Occipital lobe (tissue), 2 donors: Measurements from ENCODE around the gene PRKCA. TPM values are rescaled to one million over a fixed set of nuclear protein-coding genes. Genes with fewer than 3 reads are reported as not detected.
"Not testable (repeated sequence)": the region's sequence is repeated elsewhere in the genome, so short reads cannot be mapped to it uniquely, and the experiment has no call there.

Source experiments
- DNase-seq: peaks from one replicate; lab custom pipeline; 2025; lab: John Stamatoyannopoulos, UW
- total RNA-seq: library from RNA; depleted of rRNA; stranded (reverse); fragments of >200 nt; gene quantifications from one replicate; pipeline ENCODE4 v1.2.3, GENCODE V29; 2014

Gene PRKCA
- total RNA-seq, 1 donor from 2014 or later: 29.9 TPM

GRCh38 chr17:66462010-66462409 lies 159.6 kb downstream of the PRKCA start:
- DNase-seq: no peak

DNA sequence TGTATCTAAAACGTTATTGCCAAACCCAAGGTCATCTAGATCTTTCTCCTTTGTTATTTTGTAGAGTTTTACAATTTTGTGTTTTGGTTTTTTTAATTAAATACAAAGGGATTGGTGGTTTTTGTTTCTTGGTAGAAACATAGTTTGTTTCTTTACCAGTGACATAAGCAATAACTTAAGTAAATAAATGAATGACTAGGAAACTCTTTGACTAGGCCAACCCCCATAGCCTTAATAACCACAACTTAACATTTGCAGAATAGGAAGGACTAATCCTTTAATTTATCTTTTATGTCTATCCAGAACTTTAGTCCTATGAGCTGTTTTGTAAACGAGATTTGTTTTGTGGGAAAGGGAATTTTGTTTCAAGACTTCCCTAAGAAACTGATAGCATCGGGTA lies 162.5 kb downstream of the PRKCA start:
- DNase-seq: no peak

- DNase-seq: no peak
These were observed 163.3 kb downstream of the PRKCA start for GRCh38 chr17:66465701-66466100.

- DNase-seq: no peak
These were observed 163.8 kb downstream of the PRKCA start for GRCh38 chr17:66466106-66466820.

- no peak for DNase-seq
These were observed 164.5 kb downstream of the PRKCA start for GRCh38 chr17:66466840-66467367.

GRCh38 chr17:66467766-66468165 lies 165.4 kb downstream of the PRKCA start:
- DNase-seq: no peak

- peak; percentile 34 for DNase-seq
These were observed 166.1 kb downstream of the PRKCA start for GRCh38 chr17:66468241-66469087.

DNA sequence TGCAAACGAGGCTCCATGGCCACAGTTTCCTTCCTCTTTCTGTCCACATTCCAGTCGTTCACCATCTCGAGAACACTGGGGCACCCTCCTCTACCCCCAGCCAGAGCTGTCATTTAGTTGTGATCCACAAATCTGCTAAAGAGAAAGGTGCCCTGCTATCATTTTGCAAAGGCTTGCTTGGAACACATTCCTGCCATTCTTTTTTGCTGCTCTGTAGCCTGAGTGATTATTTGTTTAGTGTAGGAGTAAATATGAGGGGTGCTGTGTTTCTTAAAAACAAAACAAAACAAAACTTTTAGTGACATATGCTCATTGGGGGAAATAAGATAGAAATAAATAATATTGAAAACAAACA lies 166.7 kb downstream of the PRKCA start:
- no peak for DNase-seq

DNA sequence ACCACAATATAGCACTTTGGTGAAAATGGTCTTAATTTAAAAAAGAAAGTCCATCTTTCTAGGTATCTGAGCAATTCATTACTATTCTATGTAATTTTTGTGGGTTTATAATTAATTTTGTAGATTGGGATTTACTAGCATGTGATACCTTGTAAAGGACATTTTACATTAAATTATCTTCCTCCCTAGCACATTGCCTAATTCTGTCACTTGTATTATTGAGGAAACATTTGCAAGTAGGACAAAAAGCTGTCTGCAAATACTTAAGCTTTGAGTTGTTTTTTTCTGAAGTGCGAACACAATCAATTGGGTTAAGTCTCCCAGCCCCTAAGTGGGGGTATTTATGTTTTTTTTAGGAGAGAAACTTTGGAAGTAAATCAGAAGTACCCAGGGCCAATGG lies 167.0 kb downstream of the PRKCA start:
- DNase-seq: no peak

DNA sequence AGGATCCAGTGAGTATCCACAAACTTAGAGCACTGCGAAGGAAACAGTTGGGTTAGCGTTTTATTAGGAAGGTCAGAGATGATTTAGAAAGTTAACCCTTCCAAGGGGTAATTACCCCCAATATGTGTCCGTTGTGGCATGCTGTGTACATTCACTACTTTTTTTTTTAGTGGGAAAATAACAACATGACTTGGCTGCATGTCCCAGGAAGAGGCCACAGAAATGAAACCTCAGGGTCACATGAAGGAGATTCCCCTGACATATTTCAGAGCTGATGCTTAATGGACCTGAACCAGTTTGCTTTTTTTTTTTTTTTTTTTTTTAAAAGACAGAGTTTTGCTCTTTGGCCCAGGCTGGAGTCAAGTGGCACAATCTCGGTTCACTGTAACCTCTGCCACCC lies 167.5 kb downstream of the PRKCA start:
- DNase-seq: no peak

DNA sequence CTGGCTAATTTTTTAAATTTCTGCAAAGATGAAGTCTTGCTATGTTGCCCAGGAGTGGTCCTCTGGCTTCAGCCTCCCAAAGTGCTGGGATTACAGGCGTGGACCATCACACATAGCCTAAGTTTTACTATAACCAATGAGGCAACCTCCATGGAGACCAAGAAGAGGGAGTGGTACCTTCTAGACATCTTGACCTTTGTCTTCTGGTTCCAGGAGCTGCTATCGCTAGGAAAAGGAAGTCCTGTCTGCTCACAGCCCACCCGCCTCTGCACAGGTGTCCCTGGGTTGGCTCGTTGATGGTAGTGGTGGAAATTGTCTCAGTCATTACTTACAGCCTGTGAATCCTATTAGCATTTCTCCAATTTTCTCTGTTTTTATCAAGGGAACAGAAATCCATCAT lies 169.7 kb downstream of the PRKCA start:
- DNase-seq: no peak

GRCh38 chr17:66474258-66474657 lies 171.8 kb downstream of the PRKCA start:
- DNase-seq: no peak

DNA sequence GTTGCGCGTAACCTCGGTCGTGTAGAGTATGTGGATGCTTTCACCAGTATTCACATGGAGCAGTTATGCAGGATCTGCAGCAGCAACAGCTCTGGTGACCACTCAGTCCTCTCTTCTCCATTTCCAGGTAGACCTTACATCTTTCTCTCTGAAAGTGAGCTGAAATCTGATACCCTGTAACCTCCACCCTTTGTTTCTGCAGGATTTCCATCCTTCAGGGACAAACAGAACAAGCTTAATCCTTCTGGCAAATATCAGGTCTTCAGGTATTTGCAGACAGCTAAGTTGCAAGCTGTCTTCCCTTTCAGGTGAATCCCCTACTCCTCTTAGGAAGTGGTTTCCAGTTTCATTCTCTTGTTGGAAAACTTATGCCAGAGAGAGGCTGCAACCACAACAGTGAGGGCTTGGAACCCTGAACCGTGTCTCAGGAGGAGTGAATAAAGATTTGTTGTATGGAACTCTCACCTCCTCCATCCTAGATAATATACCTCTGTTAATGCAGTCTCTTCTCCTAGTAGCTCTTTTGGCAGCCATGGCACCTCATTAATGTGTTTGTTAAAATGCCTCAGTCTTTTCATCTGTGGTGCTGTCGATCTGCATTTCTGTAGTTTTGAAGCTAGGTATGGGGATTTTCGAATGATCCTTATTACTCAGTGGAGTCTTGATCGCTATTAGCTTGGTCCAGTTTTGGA lies 172.5 kb downstream of the PRKCA start:
- no peak for DNase-seq

- no peak for DNase-seq
These were observed 173.6 kb downstream of the PRKCA start for GRCh38 chr17:66476014-66476413.

DNA sequence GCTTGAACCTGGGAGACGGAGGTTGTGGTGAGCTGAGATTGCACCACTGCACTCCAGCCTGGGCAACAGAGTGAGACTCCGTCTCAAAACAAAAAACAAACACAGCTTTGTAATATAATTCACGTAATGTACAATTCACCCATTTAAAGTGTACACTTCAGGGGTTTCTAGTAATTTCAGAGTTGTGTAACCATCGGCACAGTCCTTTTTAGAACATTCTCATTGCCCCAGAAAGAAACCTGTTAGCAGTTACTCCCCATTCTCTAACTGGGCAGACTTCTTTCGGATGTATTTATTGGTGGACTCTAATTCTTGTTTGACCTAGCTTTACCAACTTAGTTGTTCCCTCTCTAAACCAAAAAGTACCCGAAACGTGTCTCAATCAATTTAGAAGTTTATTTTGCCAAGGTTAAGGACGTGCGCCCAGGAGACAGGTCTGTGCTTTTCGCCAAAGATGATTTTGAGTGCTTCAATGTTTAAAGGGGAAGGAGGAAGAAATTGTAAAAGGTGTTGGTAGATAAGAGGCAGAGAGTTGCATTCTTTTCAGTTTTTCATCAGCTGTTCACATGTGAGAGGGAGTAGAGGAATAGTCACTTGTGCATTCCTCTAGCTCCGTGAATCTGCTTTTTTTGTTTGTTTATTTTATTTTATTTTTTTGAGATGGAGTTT lies 175.3 kb downstream of the PRKCA start:
- DNase-seq: no peak

GRCh38 chr17:66479230-66479889 lies 176.9 kb downstream of the PRKCA start:
- not testable (repeated sequence) for DNase-seq

DNA sequence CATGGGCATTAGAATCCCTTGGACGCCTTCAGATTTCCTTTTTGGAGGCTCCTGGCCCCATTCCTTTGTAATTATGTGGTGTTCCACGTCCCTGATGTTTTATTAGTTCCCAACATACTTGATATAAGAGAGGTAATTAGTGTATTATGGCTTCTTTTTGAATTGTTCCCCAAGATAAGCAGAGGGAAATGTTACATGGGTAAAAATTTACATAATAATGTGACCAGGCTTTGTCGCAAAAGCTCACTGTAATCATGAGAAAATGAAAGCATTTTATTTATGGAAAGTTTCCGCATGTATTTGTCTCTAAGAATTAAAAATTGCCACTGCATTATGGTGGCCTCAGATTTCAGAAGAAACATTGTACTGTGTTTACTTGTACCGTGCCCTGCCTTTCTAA lies 177.8 kb downstream of the PRKCA start:
- DNase-seq: no peak

DNA sequence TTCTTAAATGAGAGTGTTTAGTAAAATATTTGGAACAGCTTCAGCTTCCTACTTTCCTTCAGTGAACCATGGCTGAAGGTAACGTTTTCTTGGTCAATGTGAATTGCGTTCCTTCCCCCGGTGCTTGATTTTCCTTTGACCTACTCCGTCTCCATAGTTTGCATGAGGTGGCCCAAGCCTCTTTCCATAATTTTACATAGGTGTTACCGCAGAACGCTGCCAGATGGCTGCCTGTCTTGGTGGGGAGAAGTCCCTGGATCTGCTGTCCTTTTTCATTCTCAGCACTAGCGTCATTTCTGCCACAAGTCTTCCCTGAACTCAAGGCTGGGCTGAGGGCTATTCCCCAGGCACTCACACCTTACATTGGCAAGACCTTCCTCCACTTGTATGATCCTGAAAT lies 178.4 kb downstream of the PRKCA start:
- no peak for DNase-seq

DNA sequence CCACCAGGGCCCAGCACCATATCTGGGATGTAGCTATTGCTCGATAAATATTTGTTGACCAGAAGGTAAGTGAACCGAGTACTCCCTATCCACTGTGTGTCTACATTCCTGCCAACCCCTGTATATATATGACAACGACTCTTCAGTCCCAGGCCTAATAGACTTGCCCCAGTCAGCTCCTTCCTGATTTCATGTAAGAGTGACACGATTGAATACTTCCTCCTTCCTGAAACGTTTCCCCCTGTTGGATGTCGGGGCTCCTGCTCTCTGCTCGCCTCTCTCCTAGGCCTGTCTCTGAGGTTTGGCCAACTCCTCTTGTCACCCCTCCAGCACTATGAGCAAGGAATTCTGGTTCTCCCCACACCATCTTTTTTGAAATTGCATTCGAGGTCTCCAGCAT lies 178.9 kb downstream of the PRKCA start:
- no peak for DNase-seq

DNA sequence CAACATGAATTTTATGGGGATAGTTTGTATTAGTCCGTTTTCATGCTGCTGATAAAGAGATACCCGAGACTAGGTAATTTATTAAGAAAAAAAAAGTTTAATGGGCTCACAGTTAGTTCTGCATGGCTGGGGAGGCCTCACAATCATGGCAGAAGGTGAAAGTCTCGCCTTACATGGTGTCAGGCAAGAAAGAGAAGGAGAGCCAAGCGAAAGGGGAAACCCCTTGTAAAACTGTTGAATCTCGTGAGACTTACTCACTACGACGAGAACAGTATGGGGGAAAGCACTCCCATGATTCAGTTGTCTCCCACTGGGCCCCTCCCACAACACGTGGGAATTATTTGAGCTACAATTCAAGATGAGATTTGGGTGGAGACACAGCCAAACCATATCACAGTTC lies 181.5 kb downstream of the PRKCA start:
- no peak for DNase-seq

DNA sequence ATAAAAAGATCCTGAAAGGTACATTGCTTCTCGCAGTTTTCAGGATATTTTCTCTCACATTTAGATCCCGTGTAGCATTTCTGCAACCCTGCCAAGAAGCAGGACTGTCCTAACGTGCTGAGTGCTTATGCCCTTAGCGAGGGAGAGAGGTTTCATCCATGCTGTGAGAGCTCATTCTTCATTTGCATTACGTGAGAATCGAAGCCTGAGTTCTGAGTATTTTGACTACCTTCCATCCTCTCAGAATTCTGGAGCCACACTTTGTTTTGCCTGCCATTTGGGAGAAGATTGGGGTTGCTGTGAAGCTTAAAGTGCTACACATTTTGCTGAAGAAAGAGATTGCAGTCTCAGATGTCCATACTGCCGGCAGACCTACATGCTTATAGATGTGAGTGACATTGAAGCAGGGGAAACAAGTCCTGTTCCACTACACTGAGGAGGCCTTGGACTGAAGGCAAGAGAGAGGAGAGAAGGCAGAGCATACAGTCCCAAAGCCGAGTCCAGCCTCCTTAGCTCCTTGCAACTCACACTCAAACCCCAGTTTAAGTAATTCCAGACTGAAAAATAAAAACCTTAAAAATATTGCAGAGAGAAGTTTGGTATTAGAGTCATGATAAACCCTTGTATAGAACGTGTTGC lies 183.0 kb downstream of the PRKCA start:
- DNase-seq: no peak
